ENCODE measurements around the gene GDE1.
A peak's percentile ranks its signal among the peaks of the same experiment; 100 is the strongest.

Gene GDE1, protein sequence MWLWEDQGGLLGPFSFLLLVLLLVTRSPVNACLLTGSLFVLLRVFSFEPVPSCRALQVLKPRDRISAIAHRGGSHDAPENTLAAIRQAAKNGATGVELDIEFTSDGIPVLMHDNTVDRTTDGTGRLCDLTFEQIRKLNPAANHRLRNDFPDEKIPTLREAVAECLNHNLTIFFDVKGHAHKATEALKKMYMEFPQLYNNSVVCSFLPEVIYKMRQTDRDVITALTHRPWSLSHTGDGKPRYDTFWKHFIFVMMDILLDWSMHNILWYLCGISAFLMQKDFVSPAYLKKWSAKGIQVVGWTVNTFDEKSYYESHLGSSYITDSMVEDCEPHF

DNA sequence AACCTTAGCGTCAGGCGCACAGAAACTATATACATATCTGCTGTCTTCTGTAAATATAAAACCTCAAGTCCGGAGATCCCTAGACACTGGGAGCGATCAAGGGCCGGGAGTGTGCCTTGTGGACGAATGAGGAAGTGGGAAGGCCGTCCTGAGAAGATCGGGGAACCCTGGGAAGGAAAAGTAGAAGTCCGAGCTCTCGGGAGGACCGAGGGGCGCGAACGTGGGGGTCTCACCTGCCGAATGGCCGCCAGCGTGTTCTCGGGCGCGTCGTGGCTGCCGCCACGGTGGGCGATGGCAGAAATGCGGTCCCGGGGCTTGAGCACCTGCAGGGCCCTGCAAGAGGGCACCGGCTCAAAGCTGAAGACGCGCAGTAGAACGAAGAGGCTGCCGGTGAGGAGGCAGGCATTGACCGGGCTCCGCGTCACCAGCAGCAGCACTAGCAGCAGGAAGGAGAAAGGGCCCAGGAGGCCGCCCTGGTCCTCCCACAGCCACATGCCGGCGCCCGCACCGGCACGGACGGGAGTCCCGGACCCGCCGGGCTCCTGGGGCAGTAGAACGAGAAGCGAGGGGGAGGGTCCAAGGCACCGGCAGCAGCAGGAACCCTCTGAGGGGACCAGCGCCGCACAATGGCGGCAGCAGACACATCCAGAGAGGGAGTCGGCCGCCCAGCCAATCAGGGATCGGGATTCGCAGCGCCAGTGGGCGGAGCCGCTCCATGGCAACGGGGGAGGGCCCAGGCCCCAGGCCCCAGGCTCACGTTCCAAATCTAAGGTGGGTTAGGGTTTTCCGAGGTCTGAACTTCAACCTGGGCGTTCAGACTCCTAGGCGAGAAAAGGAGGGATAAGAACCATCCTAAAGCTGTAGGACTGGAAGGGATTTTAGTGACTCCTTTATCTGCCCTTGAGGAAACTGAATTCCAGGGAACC is at the start of gene GDE1:
TSS of gene GDE1 (minus strand) at position 628 of the 926 bp plus-strand sequence. CDS start at position 494, 134 bp downstream.
- ATAC-seq, result peak; percentile 87
- TF ChIP-seq ZNF565 (CRISPR knock-in tag; conservative IDR thresholded peaks at IDR 0.05; ENCODE audit: low read depth), result no peak
- TF ChIP-seq, protein P1, sequence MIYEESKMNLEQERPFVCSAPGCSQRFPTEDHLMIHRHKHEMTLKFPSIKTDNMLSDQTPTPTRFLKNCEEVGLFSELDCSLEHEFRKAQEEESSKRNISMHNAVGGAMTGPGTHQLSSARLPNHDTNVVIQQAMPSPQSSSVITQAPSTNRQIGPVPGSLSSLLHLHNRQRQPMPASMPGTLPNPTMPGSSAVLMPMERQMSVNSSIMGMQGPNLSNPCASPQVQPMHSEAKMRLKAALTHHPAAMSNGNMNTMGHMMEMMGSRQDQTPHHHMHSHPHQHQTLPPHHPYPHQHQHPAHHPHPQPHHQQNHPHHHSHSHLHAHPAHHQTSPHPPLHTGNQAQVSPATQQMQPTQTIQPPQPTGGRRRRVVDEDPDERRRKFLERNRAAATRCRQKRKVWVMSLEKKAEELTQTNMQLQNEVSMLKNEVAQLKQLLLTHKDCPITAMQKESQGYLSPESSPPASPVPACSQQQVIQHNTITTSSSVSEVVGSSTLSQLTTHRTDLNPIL (CRISPR knock-in tag; IDR thresholded peaks at IDR 0.05; ENCODE audit: low read depth), result no peak
- no peak for TF ChIP-seq PPARA (CRISPR knock-in tag; IDR thresholded peaks at IDR 0.05; ENCODE audit: borderline replicate concordance)
- TF ChIP-seq CSDC2 (CRISPR knock-in tag; IDR thresholded peaks at IDR 0.05), result no peak
- no peak for TF ChIP-seq TCF4 (CRISPR knock-in tag; IDR thresholded peaks at IDR 0.05; ENCODE audit: borderline replicate concordance)
- no peak for TF ChIP-seq OSR1 (CRISPR knock-in tag; IDR thresholded peaks at IDR 0.05)
- TF ChIP-seq ISL1 (CRISPR knock-in tag; IDR thresholded peaks at IDR 0.05), result no peak
- no peak for TF ChIP-seq TOX (CRISPR knock-in tag; IDR thresholded peaks at IDR 0.05; ENCODE audit: borderline replicate concordance)
- TF ChIP-seq RARB (CRISPR knock-in tag; IDR thresholded peaks at IDR 0.05), result no peak
- TF ChIP-seq, protein P2, sequence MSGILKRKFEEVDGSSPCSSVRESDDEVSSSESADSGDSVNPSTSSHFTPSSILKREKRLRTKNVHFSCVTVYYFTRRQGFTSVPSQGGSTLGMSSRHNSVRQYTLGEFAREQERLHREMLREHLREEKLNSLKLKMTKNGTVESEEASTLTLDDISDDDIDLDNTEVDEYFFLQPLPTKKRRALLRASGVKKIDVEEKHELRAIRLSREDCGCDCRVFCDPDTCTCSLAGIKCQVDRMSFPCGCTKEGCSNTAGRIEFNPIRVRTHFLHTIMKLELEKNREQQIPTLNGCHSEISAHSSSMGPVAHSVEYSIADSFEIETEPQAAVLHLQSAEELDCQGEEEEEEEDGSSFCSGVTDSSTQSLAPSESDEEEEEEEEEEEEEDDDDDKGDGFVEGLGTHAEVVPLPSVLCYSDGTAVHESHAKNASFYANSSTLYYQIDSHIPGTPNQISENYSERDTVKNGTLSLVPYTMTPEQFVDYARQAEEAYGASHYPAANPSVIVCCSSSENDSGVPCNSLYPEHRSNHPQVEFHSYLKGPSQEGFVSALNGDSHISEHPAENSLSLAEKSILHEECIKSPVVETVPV (CRISPR knock-in tag; IDR thresholded peaks at IDR 0.05), result no peak
- no peak for TF ChIP-seq ARNTL (CRISPR knock-in tag; IDR thresholded peaks at IDR 0.05; ENCODE audit: borderline replicate concordance, low read depth)
- TF ChIP-seq, protein P3, sequence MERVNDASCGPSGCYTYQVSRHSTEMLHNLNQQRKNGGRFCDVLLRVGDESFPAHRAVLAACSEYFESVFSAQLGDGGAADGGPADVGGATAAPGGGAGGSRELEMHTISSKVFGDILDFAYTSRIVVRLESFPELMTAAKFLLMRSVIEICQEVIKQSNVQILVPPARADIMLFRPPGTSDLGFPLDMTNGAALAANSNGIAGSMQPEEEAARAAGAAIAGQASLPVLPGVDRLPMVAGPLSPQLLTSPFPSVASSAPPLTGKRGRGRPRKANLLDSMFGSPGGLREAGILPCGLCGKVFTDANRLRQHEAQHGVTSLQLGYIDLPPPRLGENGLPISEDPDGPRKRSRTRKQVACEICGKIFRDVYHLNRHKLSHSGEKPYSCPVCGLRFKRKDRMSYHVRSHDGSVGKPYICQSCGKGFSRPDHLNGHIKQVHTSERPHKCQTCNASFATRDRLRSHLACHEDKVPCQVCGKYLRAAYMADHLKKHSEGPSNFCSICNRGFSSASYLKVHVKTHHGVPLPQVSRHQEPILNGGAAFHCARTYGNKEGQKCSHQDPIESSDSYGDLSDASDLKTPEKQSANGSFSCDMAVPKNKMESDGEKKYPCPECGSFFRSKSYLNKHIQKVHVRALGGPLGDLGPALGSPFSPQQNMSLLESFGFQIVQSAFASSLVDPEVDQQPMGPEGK (CRISPR knock-in tag; IDR thresholded peaks at IDR 0.05; ENCODE audit: borderline replicate concordance), result no peak

DNA sequence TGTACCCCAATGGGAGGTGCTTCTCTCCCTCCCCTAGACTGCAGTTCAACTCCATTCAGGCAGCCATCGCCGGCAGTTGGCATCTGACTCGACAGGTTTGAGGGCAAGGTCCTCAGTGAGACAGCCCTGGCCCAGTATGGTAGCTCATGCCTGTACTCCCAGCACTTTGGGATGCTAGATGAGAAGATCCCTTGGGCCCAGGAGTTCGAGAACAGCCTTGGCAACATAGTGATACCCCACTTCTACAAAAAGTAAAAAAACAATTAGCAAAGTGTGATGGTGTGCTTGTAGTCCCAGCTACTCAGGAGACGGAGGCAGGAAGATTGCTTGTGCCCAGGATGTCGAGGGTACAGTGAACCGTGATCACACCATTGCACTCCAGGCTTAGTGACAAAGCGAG is 45.7 kb upstream of the GDE1 start:
- no peak for TF ChIP-seq ZNF70 (CRISPR knock-in tag; IDR thresholded peaks at IDR 0.05)
- TF ChIP-seq, protein P4, sequence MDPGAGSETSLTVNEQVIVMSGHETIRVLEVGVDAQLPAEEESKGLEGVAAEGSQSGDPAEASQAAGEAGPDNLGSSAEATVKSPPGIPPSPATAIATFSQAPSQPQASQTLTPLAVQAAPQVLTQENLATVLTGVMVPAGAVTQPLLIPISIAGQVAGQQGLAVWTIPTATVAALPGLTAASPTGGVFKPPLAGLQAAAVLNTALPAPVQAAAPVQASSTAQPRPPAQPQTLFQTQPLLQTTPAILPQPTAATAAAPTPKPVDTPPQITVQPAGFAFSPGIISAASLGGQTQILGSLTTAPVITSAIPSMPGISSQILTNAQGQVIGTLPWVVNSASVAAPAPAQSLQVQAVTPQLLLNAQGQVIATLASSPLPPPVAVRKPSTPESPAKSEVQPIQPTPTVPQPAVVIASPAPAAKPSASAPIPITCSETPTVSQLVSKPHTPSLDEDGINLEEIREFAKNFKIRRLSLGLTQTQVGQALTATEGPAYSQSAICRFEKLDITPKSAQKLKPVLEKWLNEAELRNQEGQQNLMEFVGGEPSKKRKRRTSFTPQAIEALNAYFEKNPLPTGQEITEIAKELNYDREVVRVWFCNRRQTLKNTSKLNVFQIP (CRISPR knock-in tag; IDR thresholded peaks at IDR 0.05; ENCODE audit: borderline replicate concordance, low read depth), result no peak
- no peak for TF ChIP-seq ARNTL (CRISPR knock-in tag; IDR thresholded peaks at IDR 0.05; ENCODE audit: borderline replicate concordance, low read depth)
- no peak for TF ChIP-seq ZNF565 (CRISPR knock-in tag; conservative IDR thresholded peaks at IDR 0.05; ENCODE audit: low read depth)
- TF ChIP-seq, protein P5, sequence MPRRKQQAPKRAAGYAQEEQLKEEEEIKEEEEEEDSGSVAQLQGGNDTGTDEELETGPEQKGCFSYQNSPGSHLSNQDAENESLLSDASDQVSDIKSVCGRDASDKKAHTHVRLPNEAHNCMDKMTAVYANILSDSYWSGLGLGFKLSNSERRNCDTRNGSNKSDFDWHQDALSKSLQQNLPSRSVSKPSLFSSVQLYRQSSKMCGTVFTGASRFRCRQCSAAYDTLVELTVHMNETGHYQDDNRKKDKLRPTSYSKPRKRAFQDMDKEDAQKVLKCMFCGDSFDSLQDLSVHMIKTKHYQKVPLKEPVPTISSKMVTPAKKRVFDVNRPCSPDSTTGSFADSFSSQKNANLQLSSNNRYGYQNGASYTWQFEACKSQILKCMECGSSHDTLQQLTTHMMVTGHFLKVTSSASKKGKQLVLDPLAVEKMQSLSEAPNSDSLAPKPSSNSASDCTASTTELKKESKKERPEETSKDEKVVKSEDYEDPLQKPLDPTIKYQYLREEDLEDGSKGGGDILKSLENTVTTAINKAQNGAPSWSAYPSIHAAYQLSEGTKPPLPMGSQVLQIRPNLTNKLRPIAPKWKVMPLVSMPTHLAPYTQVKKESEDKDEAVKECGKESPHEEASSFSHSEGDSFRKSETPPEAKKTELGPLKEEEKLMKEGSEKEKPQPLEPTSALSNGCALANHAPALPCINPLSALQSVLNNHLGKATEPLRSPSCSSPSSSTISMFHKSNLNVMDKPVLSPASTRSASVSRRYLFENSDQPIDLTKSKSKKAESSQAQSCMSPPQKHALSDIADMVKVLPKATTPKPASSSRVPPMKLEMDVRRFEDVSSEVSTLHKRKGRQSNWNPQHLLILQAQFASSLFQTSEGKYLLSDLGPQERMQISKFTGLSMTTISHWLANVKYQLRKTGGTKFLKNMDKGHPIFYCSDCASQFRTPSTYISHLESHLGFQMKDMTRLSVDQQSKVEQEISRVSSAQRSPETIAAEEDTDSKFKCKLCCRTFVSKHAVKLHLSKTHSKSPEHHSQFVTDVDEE (CRISPR knock-in tag; IDR thresholded peaks at IDR 0.05), result no peak
- no peak for TF ChIP-seq ZC3H10 (CRISPR knock-in tag; IDR thresholded peaks at IDR 0.05)
- no peak for ATAC-seq

DNA sequence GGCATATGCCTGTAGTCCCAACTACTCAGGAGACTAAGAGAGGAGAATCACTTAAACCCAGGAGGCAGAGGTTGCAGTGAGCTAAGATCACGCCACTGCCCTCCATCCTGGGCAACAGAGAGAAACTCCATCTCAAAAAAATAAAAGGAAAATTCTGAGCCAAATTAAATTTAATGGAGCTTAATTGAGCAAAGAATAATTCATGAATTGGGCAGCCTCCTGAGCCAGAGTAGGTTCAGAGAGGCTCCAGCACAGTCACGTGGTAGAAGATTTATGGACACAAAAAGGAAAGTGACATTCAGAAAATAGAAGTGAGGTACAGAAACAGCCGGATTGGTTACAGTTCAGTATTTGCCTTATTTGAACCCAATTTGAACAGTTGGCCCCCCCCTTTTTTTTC is 44.5 kb upstream of the GDE1 start:
- TF ChIP-seq SNAI2 (CRISPR knock-in tag; IDR thresholded peaks at IDR 0.05), result no peak
- no peak for TF ChIP-seq RARB (CRISPR knock-in tag; IDR thresholded peaks at IDR 0.05)
- TF ChIP-seq ZC3H10 (CRISPR knock-in tag; IDR thresholded peaks at IDR 0.05), result no peak
- TF ChIP-seq ARNTL (CRISPR knock-in tag; IDR thresholded peaks at IDR 0.05; ENCODE audit: borderline replicate concordance, low read depth), result no peak
- TF ChIP-seq ZFP3 (CRISPR knock-in tag; IDR thresholded peaks at IDR 0.05), result no peak
- ATAC-seq, result no peak

Data from SK-N-SH treated with all-trans-retinoic acid at 6 μM for 48 hours (cell line).